ENCODE measurements around the gene SPAST. TPM values are rescaled to one million over a fixed set of nuclear protein-coding genes. Genes with fewer than 3 reads are reported as not detected.
A peak's percentile ranks its signal among the peaks of the same experiment; 100 is the strongest.
"Not testable (repeated sequence)": the region's sequence is repeated elsewhere in the genome, so short reads cannot be mapped to it uniquely, and the experiment has no call there.

The SPAST gene
- total RNA-seq, 2 experiments from 2014 or later = 18.6 to 19.0 TPM

GRCh38 chr2:32135409-32135808 is 72.1 kb downstream of the SPAST start:
- no peak for ATAC-seq
- no peak overlapping the region for H3K27ac Mint-ChIP-seq
- H3K36me3 Mint-ChIP-seq (ENCODE audit: low read depth) = peaks cover 29% of the 10 kb centered on the region
- no peaks in the 10 kb centered on the region for H3K4me1 Mint-ChIP-seq (ENCODE audit: low read depth)
- no peak overlapping the region for H3K4me3 Mint-ChIP-seq
- ChIA-PET POLR2A (no interaction called here), CTCF (interaction anchor here (1.5 kb wide), 1 partner anchor 71 kb away, joined by 3 read pairs; no protein-coding TSS in a partner anchor)
- DNase-seq = no peak
- H3K9me3 Mint-ChIP-seq (ENCODE audit: insufficient read depth) = no peaks in the 10 kb centered on the region
- no peaks in the 10 kb centered on the region for H3K27me3 Mint-ChIP-seq (ENCODE audit: low read depth)

GRCh38 chr2:32136097-32136496 is 72.7 kb downstream of the SPAST start:
- Mint-ChIP-seq H3K9me3 (ENCODE audit: insufficient read depth) (no peaks in the 10 kb centered on the region), H3K27me3 (ENCODE audit: low read depth) (no peaks in the 10 kb centered on the region), H3K4me3 (no peak overlapping the region), H3K36me3 (ENCODE audit: low read depth) (peaks cover 28% of the 10 kb centered on the region), H3K4me1 (ENCODE audit: low read depth) (no peaks in the 10 kb centered on the region), H3K27ac (no peak overlapping the region)
- ChIA-PET POLR2A (no interaction called here), CTCF (interaction anchor here (1.5 kb wide), 1 partner anchor 72 kb away, joined by 3 read pairs; no protein-coding TSS in a partner anchor)
- DNase-seq (no peak), ATAC-seq (no peak)

- H3K27ac Mint-ChIP-seq; H3K4me1 Mint-ChIP-seq (ENCODE audit: low read depth); POLR2A ChIA-PET; H3K4me3 Mint-ChIP-seq; ATAC-seq; CTCF ChIA-PET; DNase-seq; H3K9me3 Mint-ChIP-seq (ENCODE audit: insufficient read depth); H3K27me3 Mint-ChIP-seq (ENCODE audit: low read depth): not testable (repeated sequence)
- peaks cover 12% of the 10 kb centered on the region for H3K36me3 Mint-ChIP-seq (ENCODE audit: low read depth)
Observed at GRCh38 chr2:32151544-32151943, 88.2 kb downstream of the SPAST start.

- CTCF ChIA-PET = no interaction called here
- Mint-ChIP-seq H3K4me3 (no peak overlapping the region), H3K27me3 (ENCODE audit: low read depth) (no peaks in the 10 kb centered on the region), H3K36me3 (ENCODE audit: low read depth) (peaks cover 9% of the 10 kb centered on the region), H3K4me1 (ENCODE audit: low read depth) (peaks cover 5% of the 10 kb centered on the region), H3K9me3 (ENCODE audit: insufficient read depth) (no peaks in the 10 kb centered on the region), H3K27ac (no peak overlapping the region)
- no peak for DNase-seq
- POLR2A ChIA-PET = no interaction called here
- ATAC-seq = no peak
Observed at GRCh38 chr2:32159678-32160077, 96.3 kb downstream of the SPAST start.

GRCh38 chr2:32161296-32161695 is 97.9 kb downstream of the SPAST start:
- Mint-ChIP-seq H3K27ac (no peak overlapping the region), H3K4me3 (no peak overlapping the region), H3K9me3 (ENCODE audit: insufficient read depth) (no peaks in the 10 kb centered on the region), H3K4me1 (ENCODE audit: low read depth) (peaks cover 12% of the 10 kb centered on the region), H3K27me3 (ENCODE audit: low read depth) (no peaks in the 10 kb centered on the region), H3K36me3 (ENCODE audit: low read depth) (peaks cover 10% of the 10 kb centered on the region)
- DNase-seq (no peak), ATAC-seq (no peak)
- ChIA-PET POLR2A (interaction anchor here (0.6 kb wide), 1 partner anchor 120 kb away, joined by 4 read pairs; no protein-coding TSS in a partner anchor), CTCF (no interaction called here)

- ATAC-seq; CTCF ChIA-PET; DNase-seq; H3K27me3 Mint-ChIP-seq (ENCODE audit: low read depth); H3K27ac Mint-ChIP-seq; H3K9me3 Mint-ChIP-seq (ENCODE audit: insufficient read depth): not testable (repeated sequence)
- Mint-ChIP-seq H3K36me3 (ENCODE audit: low read depth) (peaks cover 21% of the 10 kb centered on the region), H3K4me3 (peak overlapping the region; percentile 99), H3K4me1 (ENCODE audit: low read depth) (peaks cover 27% of the 10 kb centered on the region)
- POLR2A ChIA-PET = interaction anchor here (1.3 kb wide), 1 partner anchor 14 kb away, joined by 3 read pairs; no protein-coding TSS in a partner anchor
Observed at GRCh38 chr2:32164254-32164653, 100.9 kb downstream of the SPAST start.

- not testable (repeated sequence) for DNase-seq; H3K9me3 Mint-ChIP-seq (ENCODE audit: insufficient read depth); H3K27me3 Mint-ChIP-seq (ENCODE audit: low read depth)
- POLR2A ChIA-PET = interaction anchor here (0.6 to 1.3 kb wide), 5 partner anchors 8 to 289 kb away, joined by 3 to 6 read pairs (median 3); no protein-coding TSS in a partner anchor
- H3K4me1 Mint-ChIP-seq (ENCODE audit: low read depth) = peaks cover 27% of the 10 kb centered on the region
- CTCF ChIA-PET = interaction anchor here (1.9 kb wide), 1 partner anchor 125 kb away, joined by 4 read pairs; the partner anchor contains the start of gene DPY30
- peak overlapping the region; percentile 99 for H3K4me3 Mint-ChIP-seq
- H3K36me3 Mint-ChIP-seq (ENCODE audit: low read depth) = peaks cover 18% of the 10 kb centered on the region
- ATAC-seq = peak; percentile 17
- H3K27ac Mint-ChIP-seq = peak overlapping the region; percentile 93
Observed at GRCh38 chr2:32165027-32165347, 101.6 kb downstream of the SPAST start.

GRCh38 chr2:32166115-32166574 is 102.8 kb downstream of the SPAST start:
- Mint-ChIP-seq H3K27ac (peak overlapping the region; percentile 93), H3K36me3 (ENCODE audit: low read depth) (peaks cover 18% of the 10 kb centered on the region), H3K9me3 (ENCODE audit: insufficient read depth) (no peaks in the 10 kb centered on the region), H3K27me3 (ENCODE audit: low read depth) (no peaks in the 10 kb centered on the region), H3K4me1 (ENCODE audit: low read depth) (peaks cover 27% of the 10 kb centered on the region), H3K4me3 (peak overlapping the region; percentile 99)
- ChIA-PET CTCF (interaction anchor here (0.6 to 1.9 kb wide), 2 partner anchors 126 to 498 kb away, joined by 3 to 4 read pairs; partner anchors contain the start of gene DPY30), POLR2A (interaction anchor here (0.6 to 1.8 kb wide), 13 partner anchors 10 to 157 kb away, joined by 3 to 11 read pairs (median 3); partner anchors contain the start of gene DPY30)
- DNase-seq = no peak
- ATAC-seq = peak; percentile 8

GRCh38 chr2:32168513-32168912 is 105.2 kb downstream of the SPAST start:
- ChIA-PET CTCF (no interaction called here), POLR2A (no interaction called here)
- H3K4me3 Mint-ChIP-seq = no peak overlapping the region
- DNase-seq = no peak
- no peak overlapping the region for H3K27ac Mint-ChIP-seq
- H3K9me3 Mint-ChIP-seq (ENCODE audit: insufficient read depth) = no peaks in the 10 kb centered on the region
- ATAC-seq = no peak
- peaks cover 33% of the 10 kb centered on the region for H3K36me3 Mint-ChIP-seq (ENCODE audit: low read depth)
- H3K4me1 Mint-ChIP-seq (ENCODE audit: low read depth) = peaks cover 35% of the 10 kb centered on the region
- no peaks in the 10 kb centered on the region for H3K27me3 Mint-ChIP-seq (ENCODE audit: low read depth)

- H3K9me3 Mint-ChIP-seq (ENCODE audit: insufficient read depth) = no peaks in the 10 kb centered on the region
- ATAC-seq (no peak), DNase-seq (no peak)
- CTCF ChIA-PET = interaction anchor here (0.8 kb wide), 1 partner anchor 16 kb away, joined by 3 read pairs; no protein-coding TSS in a partner anchor
- peaks cover 9% of the 10 kb centered on the region for H3K4me1 Mint-ChIP-seq (ENCODE audit: low read depth)
- peaks cover 36% of the 10 kb centered on the region for H3K36me3 Mint-ChIP-seq (ENCODE audit: low read depth)
- H3K27ac Mint-ChIP-seq = no peak overlapping the region
- H3K4me3 Mint-ChIP-seq = no peak overlapping the region
- H3K27me3 Mint-ChIP-seq (ENCODE audit: low read depth) = no peaks in the 10 kb centered on the region
- POLR2A ChIA-PET = no interaction called here
Observed at GRCh38 chr2:32172870-32173269, 109.5 kb downstream of the SPAST start.

- CTCF ChIA-PET = interaction anchor here (1.4 kb wide), 1 partner anchor 12 kb away, joined by 3 read pairs; no protein-coding TSS in a partner anchor
- Mint-ChIP-seq H3K36me3 (ENCODE audit: low read depth) (peaks cover 26% of the 10 kb centered on the region), H3K4me3 (no peak overlapping the region), H3K27me3 (ENCODE audit: low read depth) (no peaks in the 10 kb centered on the region), H3K4me1 (ENCODE audit: low read depth) (no peaks in the 10 kb centered on the region), H3K9me3 (ENCODE audit: insufficient read depth) (no peaks in the 10 kb centered on the region), H3K27ac (no peak overlapping the region)
- POLR2A ChIA-PET = no interaction called here
- ATAC-seq (no peak), DNase-seq (no peak)
Observed at GRCh38 chr2:32182667-32183066, 119.3 kb downstream of the SPAST start.

- Mint-ChIP-seq H3K27me3 (ENCODE audit: low read depth) (no peaks in the 10 kb centered on the region), H3K4me3 (no peak overlapping the region), H3K27ac (no peak overlapping the region), H3K36me3 (ENCODE audit: low read depth) (peaks cover 39% of the 10 kb centered on the region), H3K9me3 (ENCODE audit: insufficient read depth) (no peaks in the 10 kb centered on the region), H3K4me1 (ENCODE audit: low read depth) (peaks cover 19% of the 10 kb centered on the region)
- POLR2A ChIA-PET = interaction anchor here (1.8 kb wide), 1 partner anchor 23 kb away, joined by 5 read pairs; the partner anchor contains the start of gene SLC30A6
- CTCF ChIA-PET = no interaction called here
- DNase-seq (no peak), ATAC-seq (no peak)
Observed at GRCh38 chr2:32189011-32189410, 125.7 kb downstream of the SPAST start.

All from activated CD8-positive, alpha-beta T cell treated with anti-CD3 and anti-CD28 coated beads, Interleukin-2, amount 10 ng/mL, durations not matched to agents 7 days and 5 days (primary cell).